ENCODE data around the gene IGFBP5. TPM values are rescaled to one million over a fixed set of nuclear protein-coding genes. Genes with fewer than 3 reads are reported as not detected.

IGFBP5 gene
- total RNA-seq, 1 donor from 2014 or later = 1,383 TPM

DNA sequence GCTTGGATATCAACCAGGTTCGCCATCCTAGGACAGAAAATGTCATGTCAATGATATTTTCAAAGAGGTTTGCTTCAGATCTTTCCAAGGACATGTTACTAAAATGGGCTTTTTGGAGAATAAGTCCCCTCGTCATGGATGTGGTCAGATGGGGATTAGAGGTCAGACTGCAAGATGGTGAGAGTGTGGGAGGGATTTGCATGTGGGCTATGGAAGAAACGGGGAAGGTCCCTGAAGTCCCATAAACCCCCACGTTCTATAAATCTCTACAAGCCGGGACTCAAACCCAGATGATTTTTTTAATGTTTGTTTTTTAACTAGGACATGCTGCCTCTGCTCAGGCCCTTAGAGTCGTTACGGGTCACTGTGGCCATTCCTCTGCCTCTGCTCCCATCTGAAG, 37.7 kb upstream of the IGFBP5 start:
- Mint-ChIP-seq H3K9me3 (ENCODE audit: unreplicated experiment) (no peaks in the 10 kb centered on the region), H3K27me3 (ENCODE audit: unreplicated experiment) (peaks cover 46% of the 10 kb centered on the region)
- DNase-seq (ENCODE audit: extremely low spot score, unreplicated experiment) = no peak

DNA sequence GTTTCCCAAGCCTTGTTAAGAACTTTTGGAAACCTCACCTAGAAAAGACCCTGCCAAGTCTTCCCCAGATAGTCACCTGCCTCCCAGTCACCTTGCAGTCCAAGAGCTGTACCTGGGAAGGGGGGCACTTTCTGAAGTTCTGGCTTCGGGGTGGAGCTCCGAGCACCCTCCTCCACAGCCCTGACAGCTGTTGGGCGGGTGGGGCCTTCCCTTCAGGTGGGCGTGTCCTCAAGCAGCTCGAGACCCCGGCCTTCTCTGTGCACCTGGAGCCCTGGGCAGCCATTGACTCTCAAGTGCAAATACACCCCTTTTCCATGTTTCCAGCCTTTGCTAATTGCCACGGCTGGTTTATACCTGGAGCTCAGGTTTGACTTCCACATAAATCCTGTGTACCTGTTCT, 37.0 kb upstream of the IGFBP5 start:
- no peak for DNase-seq (ENCODE audit: extremely low spot score, unreplicated experiment)
- peaks cover 2% of the 10 kb centered on the region for H3K36me3 Mint-ChIP-seq (ENCODE audit: unreplicated experiment)
- H3K27me3 Mint-ChIP-seq (ENCODE audit: unreplicated experiment) = peaks cover 40% of the 10 kb centered on the region
- peaks cover 7% of the 10 kb centered on the region for H3K4me1 Mint-ChIP-seq (ENCODE audit: unreplicated experiment)
- H3K9me3 Mint-ChIP-seq (ENCODE audit: unreplicated experiment) = no peaks in the 10 kb centered on the region
- TF ChIP-seq, protein P1, sequence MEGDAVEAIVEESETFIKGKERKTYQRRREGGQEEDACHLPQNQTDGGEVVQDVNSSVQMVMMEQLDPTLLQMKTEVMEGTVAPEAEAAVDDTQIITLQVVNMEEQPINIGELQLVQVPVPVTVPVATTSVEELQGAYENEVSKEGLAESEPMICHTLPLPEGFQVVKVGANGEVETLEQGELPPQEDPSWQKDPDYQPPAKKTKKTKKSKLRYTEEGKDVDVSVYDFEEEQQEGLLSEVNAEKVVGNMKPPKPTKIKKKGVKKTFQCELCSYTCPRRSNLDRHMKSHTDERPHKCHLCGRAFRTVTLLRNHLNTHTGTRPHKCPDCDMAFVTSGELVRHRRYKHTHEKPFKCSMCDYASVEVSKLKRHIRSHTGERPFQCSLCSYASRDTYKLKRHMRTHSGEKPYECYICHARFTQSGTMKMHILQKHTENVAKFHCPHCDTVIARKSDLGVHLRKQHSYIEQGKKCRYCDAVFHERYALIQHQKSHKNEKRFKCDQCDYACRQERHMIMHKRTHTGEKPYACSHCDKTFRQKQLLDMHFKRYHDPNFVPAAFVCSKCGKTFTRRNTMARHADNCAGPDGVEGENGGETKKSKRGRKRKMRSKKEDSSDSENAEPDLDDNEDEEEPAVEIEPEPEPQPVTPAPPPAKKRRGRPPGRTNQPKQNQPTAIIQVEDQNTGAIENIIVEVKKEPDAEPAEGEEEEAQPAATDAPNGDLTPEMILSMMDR (IDR thresholded peaks at IDR 0.05) = no peak
- H3K4me3 Mint-ChIP-seq (ENCODE audit: unreplicated experiment) = no peak overlapping the region
- no peak overlapping the region for H3K27ac Mint-ChIP-seq (ENCODE audit: unreplicated experiment)

More for the DNA sequence above, 37.7 kb upstream of the IGFBP5 start:
- Mint-ChIP-seq H3K36me3 (ENCODE audit: unreplicated experiment) (peaks cover 2% of the 10 kb centered on the region), H3K4me3 (ENCODE audit: unreplicated experiment) (no peak overlapping the region), H3K4me1 (ENCODE audit: unreplicated experiment) (peaks cover 7% of the 10 kb centered on the region), H3K27ac (ENCODE audit: unreplicated experiment) (no peak overlapping the region)
- TF ChIP-seq, protein P1 (IDR thresholded peaks at IDR 0.05) = no peak

DNA sequence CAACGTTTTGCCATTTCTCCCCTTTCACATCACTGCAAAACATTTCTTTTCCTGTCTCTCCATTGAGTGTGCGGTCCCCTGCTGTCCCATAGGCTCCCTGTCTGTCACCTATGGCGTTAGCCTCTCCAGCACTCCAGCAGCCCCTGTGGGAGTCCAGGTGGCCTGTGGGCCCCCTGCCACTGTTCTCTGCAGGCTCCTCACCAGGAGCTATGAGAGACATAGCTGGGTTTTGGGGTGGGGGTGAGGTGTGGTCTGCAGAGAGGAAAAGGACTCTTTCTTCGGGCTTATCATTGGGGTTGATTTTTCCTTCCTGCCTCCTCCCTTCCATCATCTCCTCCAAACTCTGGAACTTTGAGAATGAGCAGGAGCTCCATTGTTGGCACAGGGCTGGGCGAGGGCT, 36.1 kb upstream of the IGFBP5 start:
- no peak overlapping the region for H3K27ac Mint-ChIP-seq (ENCODE audit: unreplicated experiment)
- TF ChIP-seq, protein P1 (IDR thresholded peaks at IDR 0.05) = no peak
- peaks cover 34% of the 10 kb centered on the region for H3K27me3 Mint-ChIP-seq (ENCODE audit: unreplicated experiment)

DNA sequence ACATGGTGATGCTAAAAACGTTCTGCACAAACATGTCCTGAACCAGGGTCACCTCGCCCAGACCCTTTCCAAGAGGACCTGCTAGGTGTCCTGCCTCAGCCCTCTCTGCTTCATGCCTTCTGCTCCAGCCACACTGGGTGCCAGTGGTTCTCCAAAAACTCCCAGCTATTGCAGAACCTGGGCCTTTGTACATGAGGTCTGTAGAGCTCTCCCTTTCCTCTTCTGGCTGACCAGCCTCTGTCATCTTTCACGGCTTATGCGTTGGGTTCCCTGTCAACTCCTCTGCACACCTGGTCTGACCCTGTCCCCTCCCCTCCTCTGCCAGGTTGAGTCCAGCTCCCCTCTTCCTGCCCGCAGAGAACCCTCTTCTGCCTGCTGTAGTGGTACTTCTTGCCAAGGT, 35.5 kb upstream of the IGFBP5 start:
- TF ChIP-seq, protein P1 (IDR thresholded peaks at IDR 0.05) = no peak
- H3K27me3 Mint-ChIP-seq (ENCODE audit: unreplicated experiment) = peaks cover 34% of the 10 kb centered on the region

More for the DNA sequence above, 36.1 kb upstream of the IGFBP5 start:
- Mint-ChIP-seq H3K36me3 (ENCODE audit: unreplicated experiment) (no peaks in the 10 kb centered on the region), H3K9me3 (ENCODE audit: unreplicated experiment) (no peaks in the 10 kb centered on the region), H3K4me3 (ENCODE audit: unreplicated experiment) (no peak overlapping the region), H3K4me1 (ENCODE audit: unreplicated experiment) (peaks cover 7% of the 10 kb centered on the region)
- no peak for DNase-seq (ENCODE audit: extremely low spot score, unreplicated experiment)

DNA sequence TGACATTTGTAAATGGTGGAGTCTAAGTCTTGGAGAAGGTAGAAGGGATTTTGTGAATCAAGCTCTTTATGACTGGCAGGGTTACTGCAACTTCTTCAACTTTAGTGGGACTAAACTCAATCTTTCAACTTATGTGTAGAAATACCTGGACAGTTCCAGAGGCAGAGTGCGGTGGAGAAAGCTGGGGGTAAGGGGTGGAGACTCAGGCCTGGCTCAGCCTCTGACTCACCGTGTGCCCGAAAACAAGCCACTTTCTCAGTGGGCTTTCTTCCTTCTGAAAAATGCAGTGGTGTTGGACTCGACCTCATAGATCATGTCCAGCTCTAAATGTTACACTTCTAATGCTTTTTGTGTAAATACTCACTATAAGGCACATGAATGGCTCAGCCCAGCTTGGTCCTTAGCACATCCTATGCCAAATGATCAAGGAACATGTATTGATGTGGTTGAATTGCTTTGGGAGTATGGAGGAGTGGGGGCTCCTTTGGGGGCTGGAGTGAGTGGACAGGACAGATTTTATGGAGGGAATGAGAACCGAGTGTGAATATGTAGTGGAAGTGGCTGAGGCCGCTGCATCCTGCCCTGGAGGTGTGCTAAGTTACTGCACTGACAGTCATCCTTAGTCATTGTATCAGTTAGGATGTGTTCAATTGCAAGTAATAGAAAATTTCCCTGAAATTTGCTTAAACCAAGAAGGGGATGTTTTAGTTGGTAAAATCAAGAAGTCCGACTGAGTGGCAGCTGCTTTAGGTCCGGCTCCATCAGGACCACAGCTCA, 32.2 kb upstream of the IGFBP5 start:
- no peak overlapping the region for H3K4me3 Mint-ChIP-seq (ENCODE audit: unreplicated experiment)
- TF ChIP-seq, protein P1 (IDR thresholded peaks at IDR 0.05) = no peak
- DNase-seq (ENCODE audit: extremely low spot score, unreplicated experiment) = no peak
- H3K27me3 Mint-ChIP-seq (ENCODE audit: unreplicated experiment) = peaks cover 30% of the 10 kb centered on the region
- no peaks in the 10 kb centered on the region for H3K36me3 Mint-ChIP-seq (ENCODE audit: unreplicated experiment)
- H3K27ac Mint-ChIP-seq (ENCODE audit: unreplicated experiment) = no peak overlapping the region
- H3K4me1 Mint-ChIP-seq (ENCODE audit: unreplicated experiment) = no peaks in the 10 kb centered on the region
- no peaks in the 10 kb centered on the region for H3K9me3 Mint-ChIP-seq (ENCODE audit: unreplicated experiment)

More for the DNA sequence above, 35.5 kb upstream of the IGFBP5 start:
- no peak for DNase-seq (ENCODE audit: extremely low spot score, unreplicated experiment)
- H3K4me1 Mint-ChIP-seq (ENCODE audit: unreplicated experiment) = peaks cover 7% of the 10 kb centered on the region
- no peak overlapping the region for H3K27ac Mint-ChIP-seq (ENCODE audit: unreplicated experiment)
- H3K36me3 Mint-ChIP-seq (ENCODE audit: unreplicated experiment) = no peaks in the 10 kb centered on the region
- no peaks in the 10 kb centered on the region for H3K9me3 Mint-ChIP-seq (ENCODE audit: unreplicated experiment)
- no peak overlapping the region for H3K4me3 Mint-ChIP-seq (ENCODE audit: unreplicated experiment)

Data from osteocyte (in vitro differentiated cells).